Measurements from ENCODE around the gene KLHL7. TPM values are rescaled to one million over a fixed set of nuclear protein-coding genes. Genes with fewer than 3 reads are reported as not detected.

Gene KLHL7
- total RNA-seq, 4 donors from 2014 or later = 18.5 to 27.2 (median 26.8) TPM

GRCh38 chr7:23067271-23067670 is 38.3 kb upstream of the KLHL7 start:
- H3K27me3 ChIP-seq = no peaks in the 10 kb centered on the region
- no peaks in the 10 kb centered on the region for H3K36me3 ChIP-seq
- WGBS = 44% methylated on average over 1 of the region's 1 CpG
- DNase-seq (ENCODE audit: low spot score in 2 of 2) = no peak
- no peak overlapping the region for H3K27ac ChIP-seq
- H3K4me1 ChIP-seq = no peaks in the 10 kb centered on the region
- TF ChIP-seq POLR2AphosphoS5 (IDR thresholded peaks at IDR 0.05) = no peak
- no peak for TF ChIP-seq POLR2A (IDR thresholded peaks at IDR 0.05)
- TF ChIP-seq, protein P1, sequence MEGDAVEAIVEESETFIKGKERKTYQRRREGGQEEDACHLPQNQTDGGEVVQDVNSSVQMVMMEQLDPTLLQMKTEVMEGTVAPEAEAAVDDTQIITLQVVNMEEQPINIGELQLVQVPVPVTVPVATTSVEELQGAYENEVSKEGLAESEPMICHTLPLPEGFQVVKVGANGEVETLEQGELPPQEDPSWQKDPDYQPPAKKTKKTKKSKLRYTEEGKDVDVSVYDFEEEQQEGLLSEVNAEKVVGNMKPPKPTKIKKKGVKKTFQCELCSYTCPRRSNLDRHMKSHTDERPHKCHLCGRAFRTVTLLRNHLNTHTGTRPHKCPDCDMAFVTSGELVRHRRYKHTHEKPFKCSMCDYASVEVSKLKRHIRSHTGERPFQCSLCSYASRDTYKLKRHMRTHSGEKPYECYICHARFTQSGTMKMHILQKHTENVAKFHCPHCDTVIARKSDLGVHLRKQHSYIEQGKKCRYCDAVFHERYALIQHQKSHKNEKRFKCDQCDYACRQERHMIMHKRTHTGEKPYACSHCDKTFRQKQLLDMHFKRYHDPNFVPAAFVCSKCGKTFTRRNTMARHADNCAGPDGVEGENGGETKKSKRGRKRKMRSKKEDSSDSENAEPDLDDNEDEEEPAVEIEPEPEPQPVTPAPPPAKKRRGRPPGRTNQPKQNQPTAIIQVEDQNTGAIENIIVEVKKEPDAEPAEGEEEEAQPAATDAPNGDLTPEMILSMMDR (IDR thresholded peaks at IDR 0.05) = no peak
- no peak for TF ChIP-seq EP300 (IDR thresholded peaks at IDR 0.05)
- H3K9me3 ChIP-seq = no peaks in the 10 kb centered on the region
- no peak overlapping the region for H3K4me3 ChIP-seq

DNA sequence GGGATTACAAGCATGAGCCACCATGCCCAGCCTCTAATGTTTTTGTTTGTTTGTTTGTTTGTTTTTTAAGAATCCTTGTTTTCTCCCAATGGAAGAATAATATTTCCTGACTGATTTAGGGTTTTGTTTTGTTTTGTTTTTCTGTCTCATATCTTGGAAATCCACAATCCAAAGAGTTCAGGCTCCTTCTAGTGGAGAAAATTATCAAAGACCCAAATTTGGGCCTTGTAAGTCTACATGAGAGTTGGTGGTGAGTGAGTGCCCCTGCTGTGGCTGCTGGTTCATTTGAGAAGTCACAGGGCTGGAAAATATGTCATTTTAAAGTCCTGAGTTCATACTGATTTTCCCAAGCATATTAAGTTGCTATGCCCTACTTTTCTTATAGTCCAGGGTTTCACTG is 33.5 kb upstream of the KLHL7 start:
- Histone ChIP-seq H3K9me3 (no peaks in the 10 kb centered on the region), H3K4me3 (no peak overlapping the region), H3K4me1 (no peaks in the 10 kb centered on the region), H3K27me3 (no peaks in the 10 kb centered on the region), H3K36me3 (no peaks in the 10 kb centered on the region), H3K27ac (no peak overlapping the region)
- DNase-seq (ENCODE audit: low spot score in 2 of 2) = no peak
- TF ChIP-seq POLR2A (IDR thresholded peaks at IDR 0.05) (no peak), POLR2AphosphoS5 (IDR thresholded peaks at IDR 0.05) (no peak), EP300 (IDR thresholded peaks at IDR 0.05) (no peak)
- TF ChIP-seq, protein P1 (IDR thresholded peaks at IDR 0.05) = no peak

DNA sequence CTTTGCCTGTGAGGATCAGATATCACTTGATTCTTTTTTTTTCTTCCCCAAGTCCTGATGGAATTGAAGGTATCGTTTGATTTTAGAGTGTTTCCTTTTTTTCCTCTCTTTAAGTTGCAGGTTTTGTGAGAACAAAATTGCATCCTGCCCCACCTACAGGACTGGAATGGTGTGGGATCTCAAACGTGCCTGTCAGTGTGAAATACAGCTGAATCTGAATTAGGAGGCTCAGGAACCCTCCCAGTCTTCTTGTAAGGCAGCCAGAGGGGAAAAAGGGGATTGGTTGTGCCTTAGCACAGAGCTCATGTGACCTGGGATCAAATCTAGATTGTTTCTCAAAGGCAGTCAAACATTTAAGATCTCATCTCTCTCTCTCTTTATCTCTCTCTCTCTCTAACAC is 32.7 kb upstream of the KLHL7 start:
- H3K27me3 ChIP-seq = no peaks in the 10 kb centered on the region
- TF ChIP-seq POLR2A (IDR thresholded peaks at IDR 0.05) (no peak), POLR2AphosphoS5 (IDR thresholded peaks at IDR 0.05) (no peak), EP300 (IDR thresholded peaks at IDR 0.05) (no peak)
- TF ChIP-seq, protein P1 (IDR thresholded peaks at IDR 0.05) = no peak
- H3K4me1 ChIP-seq = no peaks in the 10 kb centered on the region
- H3K4me3 ChIP-seq = no peak overlapping the region
- DNase-seq (ENCODE audit: low spot score in 2 of 2) = no peak
- no peaks in the 10 kb centered on the region for H3K9me3 ChIP-seq
- 25% methylated on average over 2 of the region's 2 CpGs for WGBS
- no peaks in the 10 kb centered on the region for H3K36me3 ChIP-seq
- no peak overlapping the region for H3K27ac ChIP-seq

DNA sequence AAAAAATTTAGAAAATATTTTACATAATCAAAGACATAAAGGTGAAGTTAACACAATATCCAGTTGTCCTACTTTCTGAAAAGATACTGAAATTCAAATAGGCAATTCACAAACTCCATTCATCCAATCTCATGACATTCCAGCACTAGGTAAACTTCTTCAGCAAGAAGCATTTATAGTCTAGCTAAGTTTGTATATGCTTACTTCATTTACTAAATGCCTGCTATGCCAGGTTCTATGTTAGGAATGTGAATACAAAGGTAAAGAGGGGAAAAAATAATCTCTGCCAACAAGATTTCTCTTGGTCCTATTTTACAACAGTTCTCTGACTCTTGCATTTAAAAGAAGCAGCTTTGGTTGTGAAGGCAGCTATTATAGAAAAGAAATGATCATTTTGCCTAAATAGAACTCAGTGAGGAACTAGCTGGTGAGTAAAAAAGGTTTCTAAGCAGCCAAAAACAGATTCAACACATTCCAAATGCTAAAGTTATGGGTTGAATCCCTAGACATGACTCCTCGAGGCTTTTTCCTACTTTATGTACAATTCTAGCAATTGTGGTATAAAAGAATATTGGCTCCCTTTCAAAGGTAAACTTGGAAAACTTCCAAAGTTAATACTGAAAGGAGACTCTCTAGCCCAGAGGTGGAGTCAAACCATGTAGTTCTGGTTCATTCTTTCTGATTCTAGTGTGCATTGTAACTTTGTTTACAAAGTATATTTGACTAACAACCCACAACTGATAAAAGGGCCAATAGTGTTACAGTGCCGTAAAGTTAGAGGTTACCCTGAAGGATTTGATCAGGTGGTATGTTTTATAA is 30.9 kb upstream of the KLHL7 start:
- no peak for DNase-seq (ENCODE audit: low spot score in 2 of 2)
- H3K9me3 ChIP-seq = no peaks in the 10 kb centered on the region
- TF ChIP-seq, protein P1 (IDR thresholded peaks at IDR 0.05) = no peak
- TF ChIP-seq POLR2A (IDR thresholded peaks at IDR 0.05) = no peak
- TF ChIP-seq POLR2AphosphoS5 (IDR thresholded peaks at IDR 0.05) = no peak
- TF ChIP-seq EP300 (IDR thresholded peaks at IDR 0.05) = no peak
- H3K36me3 ChIP-seq = no peaks in the 10 kb centered on the region
- no peak overlapping the region for H3K27ac ChIP-seq
- no peak overlapping the region for H3K4me3 ChIP-seq
- 33% methylated on average over 2 of the region's 2 CpGs for WGBS
- no peaks in the 10 kb centered on the region for H3K4me1 ChIP-seq
- no peaks in the 10 kb centered on the region for H3K27me3 ChIP-seq

GRCh38 chr7:23075571-23075970 is 30.0 kb upstream of the KLHL7 start:
- Histone ChIP-seq H3K27ac (no peak overlapping the region), H3K27me3 (no peaks in the 10 kb centered on the region), H3K36me3 (no peaks in the 10 kb centered on the region), H3K4me3 (no peak overlapping the region), H3K4me1 (no peaks in the 10 kb centered on the region), H3K9me3 (no peaks in the 10 kb centered on the region)
- TF ChIP-seq POLR2AphosphoS5 (IDR thresholded peaks at IDR 0.05) (no peak), POLR2A (IDR thresholded peaks at IDR 0.05) (no peak), EP300 (IDR thresholded peaks at IDR 0.05) (no peak)
- TF ChIP-seq, protein P1 (IDR thresholded peaks at IDR 0.05) = no peak
- no peak for DNase-seq (ENCODE audit: low spot score in 2 of 2)
- 69% methylated on average over 3 of the region's 3 CpGs for WGBS

All from suprapubic skin (tissue), 4 donors.